ENCODE data around the gene TMPRSS3. TPM values are rescaled to one million over a fixed set of nuclear protein-coding genes. Genes with fewer than 3 reads are reported as not detected.

Gene TMPRSS3
- total RNA-seq, 1 donor from 2014 or later, result not detected

DNA sequence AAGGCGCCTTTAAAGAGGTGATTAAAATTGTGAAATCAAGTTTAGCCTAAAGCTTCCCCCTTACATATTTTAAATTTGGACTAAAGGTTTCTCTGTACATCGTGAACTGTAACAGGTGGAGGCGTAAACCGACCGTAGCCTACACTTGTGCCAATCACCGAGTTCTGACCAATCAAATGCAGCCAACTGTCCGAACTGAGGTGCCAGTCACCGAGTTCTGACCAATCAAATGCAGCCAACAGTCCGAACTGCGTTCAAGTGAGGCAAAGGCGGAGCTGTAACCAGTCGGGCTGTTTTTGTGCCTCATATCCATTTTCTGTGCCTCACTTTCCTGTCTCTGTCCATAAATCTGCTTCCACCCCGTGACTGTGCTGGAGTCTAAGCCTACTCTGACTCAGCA, 36.9 kb downstream of the TMPRSS3 start:
- peaks cover 28 to 41% (median 28%) of the 10 kb centered on the region in 3 donors for H3K27me3 ChIP-seq (ENCODE audit: control insufficient read depth in 3 of 3, insufficient read depth in 3 of 3, low read length in 3 of 3)
- peaks cover 4 to 11% (median 10%) of the 10 kb centered on the region in 3 donors for H3K9me3 ChIP-seq (ENCODE audit: control insufficient read depth in 3 of 3, low read length in 3 of 3)
- H3K36me3 ChIP-seq (ENCODE audit: control insufficient read depth in 3 of 3, insufficient read depth in 3 of 3, low read length in 3 of 3), result no peaks in the 10 kb centered on the region
- H3K4me1 ChIP-seq (ENCODE audit: control insufficient read depth in 3 of 3, insufficient read depth in 3 of 3, low read length in 3 of 3), result no peaks in the 10 kb centered on the region
- no peak overlapping the region for H3K4me3 ChIP-seq (ENCODE audit: low read length in 3 of 3)
- no peak overlapping the region for H3K27ac ChIP-seq (ENCODE audit: low read depth, low read length)
- no peak overlapping the region for H3K9ac ChIP-seq (ENCODE audit: low read depth in 1 of 3, low read length in 3 of 3)

DNA sequence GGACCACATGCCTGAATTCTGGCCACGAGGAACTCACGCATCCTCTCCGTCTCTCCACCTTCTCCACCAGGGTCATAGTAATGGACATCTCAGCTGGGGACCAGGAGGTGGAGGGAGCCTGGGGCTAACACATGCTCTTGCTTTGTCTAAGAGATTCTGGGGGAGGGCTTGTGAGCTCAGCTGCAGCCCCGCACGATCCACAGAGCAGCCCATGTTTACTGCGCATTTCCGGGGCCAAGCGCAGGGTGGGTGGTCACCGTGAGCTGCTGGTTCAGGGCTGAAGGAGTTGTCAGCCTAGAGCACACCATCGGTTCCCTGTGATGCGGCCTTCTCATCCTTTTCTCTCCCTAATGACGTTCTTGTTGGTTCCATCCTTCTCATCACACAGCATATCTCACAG, 37.6 kb downstream of the TMPRSS3 start:
- peaks cover 4 to 11% (median 10%) of the 10 kb centered on the region in 3 donors for H3K9me3 ChIP-seq (ENCODE audit: control insufficient read depth in 3 of 3, low read length in 3 of 3)
- peaks cover 24 to 38% (median 27%) of the 10 kb centered on the region in 3 donors for H3K27me3 ChIP-seq (ENCODE audit: control insufficient read depth in 3 of 3, insufficient read depth in 3 of 3, low read length in 3 of 3)

DNA sequence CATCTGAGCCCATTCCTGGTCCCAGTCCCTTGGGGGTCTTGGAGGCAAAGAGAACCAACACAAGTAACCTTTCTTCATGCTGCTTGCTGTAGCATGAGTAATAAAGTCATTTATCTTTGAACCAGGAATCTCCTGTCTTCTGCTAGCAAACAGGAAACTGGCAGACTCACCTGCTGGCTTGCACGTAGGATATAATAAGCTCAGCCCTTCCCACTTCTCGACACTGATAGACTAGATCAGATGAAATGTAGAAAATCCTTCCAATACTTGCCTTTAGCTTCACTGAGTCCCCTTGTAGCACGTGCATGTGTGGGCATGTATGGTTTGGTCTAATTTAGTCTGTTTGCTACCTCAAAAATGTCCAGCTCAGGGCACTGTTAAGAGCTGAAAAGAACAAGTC, 38.5 kb downstream of the TMPRSS3 start:
- Histone ChIP-seq H3K36me3 (ENCODE audit: control insufficient read depth in 3 of 3, insufficient read depth in 3 of 3, low read length in 3 of 3) (no peaks in the 10 kb centered on the region), H3K27ac (ENCODE audit: low read depth, low read length) (no peak overlapping the region), H3K9me3 (ENCODE audit: control insufficient read depth in 3 of 3, low read length in 3 of 3) (peaks cover 4 to 11% (median 10%) of the 10 kb centered on the region in 3 donors), H3K4me1 (ENCODE audit: control insufficient read depth in 3 of 3, insufficient read depth in 3 of 3, low read length in 3 of 3) (no peaks in the 10 kb centered on the region), H3K9ac (ENCODE audit: low read depth in 1 of 3, low read length in 3 of 3) (no peak overlapping the region), H3K4me3 (ENCODE audit: low read length in 3 of 3) (no peak overlapping the region), H3K27me3 (ENCODE audit: control insufficient read depth in 3 of 3, insufficient read depth in 3 of 3, low read length in 3 of 3) (peaks cover 22 to 33% (median 26%) of the 10 kb centered on the region in 3 donors)

More for the DNA sequence above, 37.6 kb downstream of the TMPRSS3 start:
- Histone ChIP-seq H3K4me3 (ENCODE audit: low read length in 3 of 3) (no peak overlapping the region), H3K27ac (ENCODE audit: low read depth, low read length) (no peak overlapping the region), H3K36me3 (ENCODE audit: control insufficient read depth in 3 of 3, insufficient read depth in 3 of 3, low read length in 3 of 3) (no peaks in the 10 kb centered on the region), H3K4me1 (ENCODE audit: control insufficient read depth in 3 of 3, insufficient read depth in 3 of 3, low read length in 3 of 3) (no peaks in the 10 kb centered on the region), H3K9ac (ENCODE audit: low read depth in 1 of 3, low read length in 3 of 3) (no peak overlapping the region)

- H3K36me3 ChIP-seq (ENCODE audit: control insufficient read depth in 3 of 3, insufficient read depth in 3 of 3, low read length in 3 of 3), result no peaks in the 10 kb centered on the region
- no peaks in the 10 kb centered on the region for H3K4me1 ChIP-seq (ENCODE audit: control insufficient read depth in 3 of 3, insufficient read depth in 3 of 3, low read length in 3 of 3)
- H3K4me3 ChIP-seq (ENCODE audit: low read length in 3 of 3), result no peak overlapping the region
- H3K9me3 ChIP-seq (ENCODE audit: control insufficient read depth in 3 of 3, low read length in 3 of 3), result peaks cover 4 to 11% (median 10%) of the 10 kb centered on the region in 3 donors
- H3K9ac ChIP-seq (ENCODE audit: low read depth in 1 of 3, low read length in 3 of 3), result no peak overlapping the region
- H3K27me3 ChIP-seq (ENCODE audit: control insufficient read depth in 3 of 3, insufficient read depth in 3 of 3, low read length in 3 of 3), result peaks cover 17 to 27% (median 20%) of the 10 kb centered on the region in 3 donors
- no peak overlapping the region for H3K27ac ChIP-seq (ENCODE audit: low read depth, low read length)
Measured at GRCh38 chr21:42356650-42357049, 39.2 kb downstream of the TMPRSS3 start.

DNA sequence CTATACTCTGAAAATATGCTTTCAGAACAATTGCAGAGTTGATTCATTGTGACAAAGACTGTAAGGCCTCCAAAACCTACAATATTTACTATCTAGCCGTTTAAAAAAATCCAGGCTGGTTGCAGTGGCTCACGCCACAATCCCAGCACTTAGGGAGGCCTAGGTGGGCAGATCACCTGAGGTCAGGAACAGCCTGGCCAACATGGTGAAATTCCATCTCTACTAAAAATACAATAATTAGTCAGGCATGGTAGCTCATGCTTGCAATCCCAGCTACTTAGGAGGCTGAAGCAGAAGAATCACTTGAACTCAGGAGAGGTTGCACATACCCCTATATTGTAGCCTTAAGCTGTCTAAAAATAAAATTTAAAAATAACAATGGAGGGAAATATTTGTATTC, 39.8 kb downstream of the TMPRSS3 start:
- no peak overlapping the region for H3K9ac ChIP-seq (ENCODE audit: low read depth in 1 of 3, low read length in 3 of 3)
- H3K27me3 ChIP-seq (ENCODE audit: control insufficient read depth in 3 of 3, insufficient read depth in 3 of 3, low read length in 3 of 3), result peaks cover 11 to 23% (median 14%) of the 10 kb centered on the region in 3 donors
- H3K27ac ChIP-seq (ENCODE audit: low read depth, low read length), result no peak overlapping the region
- H3K4me1 ChIP-seq (ENCODE audit: control insufficient read depth in 3 of 3, insufficient read depth in 3 of 3, low read length in 3 of 3), result no peaks in the 10 kb centered on the region
- no peaks in the 10 kb centered on the region for H3K36me3 ChIP-seq (ENCODE audit: control insufficient read depth in 3 of 3, insufficient read depth in 3 of 3, low read length in 3 of 3)
- H3K4me3 ChIP-seq (ENCODE audit: low read length in 3 of 3), result no peak overlapping the region
- peaks cover 4 to 11% (median 10%) of the 10 kb centered on the region in 3 donors for H3K9me3 ChIP-seq (ENCODE audit: control insufficient read depth in 3 of 3, low read length in 3 of 3)

DNA sequence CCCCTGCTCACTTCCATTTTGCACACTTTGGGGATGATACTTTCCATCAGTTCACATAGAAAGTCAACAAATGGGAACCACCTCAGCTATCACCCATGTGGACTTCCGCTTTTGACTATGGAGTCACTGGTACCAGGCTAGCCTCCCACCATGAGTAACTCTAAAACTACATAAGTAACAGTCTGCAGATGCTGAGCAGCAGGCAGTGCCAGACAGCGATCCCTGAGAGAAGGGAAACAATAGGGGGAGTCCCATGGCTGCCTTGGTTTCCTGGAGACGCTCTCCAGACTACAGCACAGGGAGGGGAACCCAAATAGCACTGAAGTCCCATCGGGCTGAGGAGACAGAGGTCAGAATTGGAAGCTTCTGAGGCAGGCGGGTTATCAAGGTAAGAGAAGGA, 42.2 kb downstream of the TMPRSS3 start:
- H3K9ac ChIP-seq (ENCODE audit: low read depth in 1 of 3, low read length in 3 of 3), result no peak overlapping the region

DNA sequence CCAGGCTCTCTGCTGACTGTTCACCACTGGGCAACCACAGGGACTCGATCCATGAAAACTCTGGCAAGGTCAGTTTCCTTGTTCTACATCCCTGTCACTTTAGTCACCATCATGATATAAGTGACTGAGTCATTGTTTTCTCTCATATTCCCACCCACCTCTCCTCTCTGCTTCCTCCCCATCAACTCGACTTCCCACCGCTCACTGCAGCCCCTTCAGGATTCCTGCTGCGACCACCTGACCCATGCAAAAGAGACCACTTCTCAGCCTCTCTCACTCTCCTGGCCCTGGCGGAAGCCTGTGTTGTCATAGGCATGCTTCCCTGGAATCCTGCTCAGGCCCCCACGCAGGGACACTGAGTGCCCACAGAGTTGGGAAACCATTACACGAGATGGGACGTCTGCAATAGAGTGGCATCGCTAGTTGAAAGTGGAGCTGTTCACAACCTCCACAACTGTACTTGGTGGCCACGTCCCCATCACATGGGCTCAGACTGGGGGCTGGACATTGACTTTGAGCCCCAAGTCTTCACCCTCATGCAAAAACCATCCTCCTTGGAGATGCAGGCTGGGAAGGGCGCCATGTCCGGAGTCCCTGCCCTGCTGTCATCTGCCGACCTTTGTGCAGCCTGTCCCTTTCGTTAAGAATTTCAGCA, 43.3 kb downstream of the TMPRSS3 start:
- no peak overlapping the region for H3K27ac ChIP-seq (ENCODE audit: low read depth, low read length)
- peaks cover 4 to 25% (median 6%) of the 10 kb centered on the region in 3 donors for H3K27me3 ChIP-seq (ENCODE audit: control insufficient read depth in 3 of 3, insufficient read depth in 3 of 3, low read length in 3 of 3)
- no peak overlapping the region for H3K4me3 ChIP-seq (ENCODE audit: low read length in 3 of 3)
- H3K4me1 ChIP-seq (ENCODE audit: control insufficient read depth in 3 of 3, insufficient read depth in 3 of 3, low read length in 3 of 3), result no peaks in the 10 kb centered on the region
- H3K9ac ChIP-seq (ENCODE audit: low read depth in 1 of 3, low read length in 3 of 3), result no peak overlapping the region
- H3K9me3 ChIP-seq (ENCODE audit: control insufficient read depth in 3 of 3, low read length in 3 of 3), result peaks cover 0 to 7% (median 4%) of the 10 kb centered on the region in 3 donors
- no peaks in the 10 kb centered on the region for H3K36me3 ChIP-seq (ENCODE audit: control insufficient read depth in 3 of 3, insufficient read depth in 3 of 3, low read length in 3 of 3)

More for the DNA sequence above, 42.2 kb downstream of the TMPRSS3 start:
- H3K4me1 ChIP-seq (ENCODE audit: control insufficient read depth in 3 of 3, insufficient read depth in 3 of 3, low read length in 3 of 3), result no peaks in the 10 kb centered on the region
- H3K27me3 ChIP-seq (ENCODE audit: control insufficient read depth in 3 of 3, insufficient read depth in 3 of 3, low read length in 3 of 3), result peaks cover 3 to 24% (median 4%) of the 10 kb centered on the region in 3 donors
- H3K27ac ChIP-seq (ENCODE audit: low read depth, low read length), result no peak overlapping the region
- no peak overlapping the region for H3K4me3 ChIP-seq (ENCODE audit: low read length in 3 of 3)
- H3K9me3 ChIP-seq (ENCODE audit: control insufficient read depth in 3 of 3, low read length in 3 of 3), result peaks cover 0 to 11% (median 4%) of the 10 kb centered on the region in 3 donors
- H3K36me3 ChIP-seq (ENCODE audit: control insufficient read depth in 3 of 3, insufficient read depth in 3 of 3, low read length in 3 of 3), result no peaks in the 10 kb centered on the region

- H3K27me3 ChIP-seq (ENCODE audit: control insufficient read depth in 3 of 3, insufficient read depth in 3 of 3, low read length in 3 of 3), result peaks cover 4 to 30% (median 10%) of the 10 kb centered on the region in 3 donors
- no peak overlapping the region for H3K27ac ChIP-seq (ENCODE audit: low read depth, low read length)
- H3K4me3 ChIP-seq (ENCODE audit: low read length in 3 of 3), result no peak overlapping the region
- H3K9me3 ChIP-seq (ENCODE audit: control insufficient read depth in 3 of 3, low read length in 3 of 3), result peaks cover 0 to 7% (median 4%) of the 10 kb centered on the region in 3 donors
- no peak overlapping the region for H3K9ac ChIP-seq (ENCODE audit: low read depth in 1 of 3, low read length in 3 of 3)
- no peaks in the 10 kb centered on the region for H3K4me1 ChIP-seq (ENCODE audit: control insufficient read depth in 3 of 3, insufficient read depth in 3 of 3, low read length in 3 of 3)
- H3K36me3 ChIP-seq (ENCODE audit: control insufficient read depth in 3 of 3, insufficient read depth in 3 of 3, low read length in 3 of 3), result no peaks in the 10 kb centered on the region
Measured at GRCh38 chr21:42351626-42352440, 44.0 kb downstream of the TMPRSS3 start.

- Histone ChIP-seq H3K36me3 (ENCODE audit: control insufficient read depth in 3 of 3, insufficient read depth in 3 of 3, low read length in 3 of 3) (no peaks in the 10 kb centered on the region), H3K9ac (ENCODE audit: low read depth in 1 of 3, low read length in 3 of 3) (no peak within 1 kb of the TSS), H3K4me1 (ENCODE audit: control insufficient read depth in 3 of 3, insufficient read depth in 3 of 3, low read length in 3 of 3) (no peaks in the 10 kb centered on the region)
Measured at GRCh38 chr21:42350927-42351426, 44.9 kb downstream of the TMPRSS3 start, which contains the start of gene TFF2. Gene TFF2, minus strand, starts transcription at chr21:42350994. Its CDS starts 37 bp downstream, at chr21:42350957.

More at GRCh38 chr21:42350927-42351426, 44.9 kb downstream of the TMPRSS3 start, which contains the start of gene TFF2:
- H3K4me3 ChIP-seq (ENCODE audit: low read length in 3 of 3), result no peak within 1 kb of the TSS
- H3K9me3 ChIP-seq (ENCODE audit: control insufficient read depth in 3 of 3, low read length in 3 of 3), result peaks cover 0 to 7% (median 4%) of the 10 kb centered on the region in 3 donors
- no peak within 1 kb of the TSS for H3K27ac ChIP-seq (ENCODE audit: low read depth, low read length)
- H3K27me3 ChIP-seq (ENCODE audit: control insufficient read depth in 3 of 3, insufficient read depth in 3 of 3, low read length in 3 of 3), result peaks cover 4 to 30% (median 12%) of the 10 kb centered on the region in 3 donors

Data from skeletal muscle tissue (tissue), 4 donors.